HG02884 (cell line): ENCODE measurements around the gene RSPH3.
"Not testable (repeated sequence)": the region's sequence is repeated elsewhere in the genome, so short reads cannot be mapped to it uniquely, and the experiment has no call there.

Experiments used
- ATAC-seq: cut with Tn5 transposase; IDR thresholded peaks from one replicate; pipeline ENCODE4 v1.9.1; 2021; ENCODE audit warnings: mild to moderate bottlenecking, moderate library complexity; ENCODE audit not compliant: unreplicated experiment

RSPH3 gene, protein sequence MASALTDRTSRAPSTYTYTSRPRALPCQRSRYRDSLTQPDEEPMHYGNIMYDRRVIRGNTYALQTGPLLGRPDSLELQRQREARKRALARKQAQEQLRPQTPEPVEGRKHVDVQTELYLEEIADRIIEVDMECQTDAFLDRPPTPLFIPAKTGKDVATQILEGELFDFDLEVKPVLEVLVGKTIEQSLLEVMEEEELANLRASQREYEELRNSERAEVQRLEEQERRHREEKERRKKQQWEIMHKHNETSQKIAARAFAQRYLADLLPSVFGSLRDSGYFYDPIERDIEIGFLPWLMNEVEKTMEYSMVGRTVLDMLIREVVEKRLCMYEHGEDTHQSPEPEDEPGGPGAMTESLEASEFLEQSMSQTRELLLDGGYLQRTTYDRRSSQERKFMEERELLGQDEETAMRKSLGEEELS

DNA sequence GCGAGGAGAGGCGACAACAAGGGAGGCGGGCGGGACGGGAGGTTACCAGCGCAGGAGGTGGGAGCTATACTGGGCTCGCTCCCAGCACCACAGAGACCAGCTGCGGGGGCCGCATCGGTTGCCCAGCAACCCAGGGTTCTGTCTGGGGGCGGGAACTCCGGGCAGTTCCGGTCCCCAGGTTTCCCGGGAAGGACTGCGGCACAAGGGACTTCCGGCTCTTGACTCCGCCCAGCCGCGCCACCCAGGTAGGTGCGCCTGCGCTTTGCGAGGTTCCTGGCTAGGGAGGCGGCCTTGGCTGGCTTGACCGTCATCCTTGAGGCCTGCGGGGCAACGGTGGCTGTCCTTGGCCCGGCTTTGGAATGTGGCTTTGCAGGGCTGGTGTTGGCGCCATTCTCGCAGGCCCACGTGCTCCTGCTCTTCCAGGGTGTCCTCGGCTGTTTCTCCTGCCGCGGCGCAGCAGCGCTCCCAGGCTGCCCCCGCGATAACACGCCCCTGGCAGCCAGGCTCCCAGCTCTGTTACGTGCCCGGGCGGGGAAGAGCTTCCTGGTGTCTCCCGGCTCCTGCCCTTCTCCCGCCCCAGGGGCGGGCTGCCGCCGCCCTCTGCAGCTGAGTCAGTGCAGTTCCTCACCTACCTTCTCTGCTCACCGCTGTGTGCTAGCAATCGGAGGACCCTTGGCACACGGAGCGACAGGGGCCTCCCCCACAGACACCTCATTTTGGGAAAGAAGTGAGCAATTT, at the start of gene RSPH3:
TSS of gene RSPH3 (minus strand) at position 537 of the 738 bp plus-strand sequence. CDS start 652 bp downstream, outside the sequence.
- peak; percentile 85 for ATAC-seq

DNA sequence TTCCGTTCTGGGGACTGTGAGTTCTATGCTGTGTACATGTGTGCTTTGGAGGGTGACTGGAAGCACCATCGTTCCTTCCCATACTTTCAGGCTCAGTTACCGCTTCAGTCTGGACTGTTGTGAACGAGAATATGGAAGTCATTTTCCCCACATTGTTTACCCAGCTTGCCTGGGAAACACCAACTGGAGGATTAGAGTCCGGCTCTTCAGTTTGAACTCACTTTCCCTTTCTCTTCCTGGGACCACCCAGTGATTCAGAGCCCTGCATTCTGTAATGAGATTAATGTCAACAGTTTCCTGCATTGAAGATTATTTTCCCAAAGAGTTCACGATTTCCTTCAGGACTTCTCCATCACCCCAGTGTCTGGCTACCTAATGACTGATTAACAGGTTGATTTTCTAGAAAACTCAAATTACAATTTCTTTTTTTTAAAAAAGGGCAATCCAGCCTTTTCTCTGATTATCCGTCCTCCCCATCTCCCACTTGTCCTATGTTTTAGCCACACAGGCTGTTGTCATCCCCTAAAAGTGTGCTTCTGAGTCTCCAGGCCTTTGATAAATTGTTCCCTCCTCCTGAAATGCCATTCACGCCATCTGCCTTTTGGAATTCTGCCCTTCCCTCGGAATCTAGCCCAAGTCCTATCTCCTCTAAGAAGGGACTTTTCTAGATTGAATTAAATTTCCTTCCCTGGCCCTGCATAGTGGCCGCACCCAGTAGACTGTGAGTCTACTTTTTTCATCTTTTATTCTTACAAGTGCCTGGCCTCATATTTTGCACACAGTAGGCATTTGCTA, 48.1 kb upstream of the RSPH3 start:
- ATAC-seq: no peak

- no peak for ATAC-seq
Observed at GRCh38 chr6:159045801-159046200, 45.8 kb upstream of the RSPH3 start.

DNA sequence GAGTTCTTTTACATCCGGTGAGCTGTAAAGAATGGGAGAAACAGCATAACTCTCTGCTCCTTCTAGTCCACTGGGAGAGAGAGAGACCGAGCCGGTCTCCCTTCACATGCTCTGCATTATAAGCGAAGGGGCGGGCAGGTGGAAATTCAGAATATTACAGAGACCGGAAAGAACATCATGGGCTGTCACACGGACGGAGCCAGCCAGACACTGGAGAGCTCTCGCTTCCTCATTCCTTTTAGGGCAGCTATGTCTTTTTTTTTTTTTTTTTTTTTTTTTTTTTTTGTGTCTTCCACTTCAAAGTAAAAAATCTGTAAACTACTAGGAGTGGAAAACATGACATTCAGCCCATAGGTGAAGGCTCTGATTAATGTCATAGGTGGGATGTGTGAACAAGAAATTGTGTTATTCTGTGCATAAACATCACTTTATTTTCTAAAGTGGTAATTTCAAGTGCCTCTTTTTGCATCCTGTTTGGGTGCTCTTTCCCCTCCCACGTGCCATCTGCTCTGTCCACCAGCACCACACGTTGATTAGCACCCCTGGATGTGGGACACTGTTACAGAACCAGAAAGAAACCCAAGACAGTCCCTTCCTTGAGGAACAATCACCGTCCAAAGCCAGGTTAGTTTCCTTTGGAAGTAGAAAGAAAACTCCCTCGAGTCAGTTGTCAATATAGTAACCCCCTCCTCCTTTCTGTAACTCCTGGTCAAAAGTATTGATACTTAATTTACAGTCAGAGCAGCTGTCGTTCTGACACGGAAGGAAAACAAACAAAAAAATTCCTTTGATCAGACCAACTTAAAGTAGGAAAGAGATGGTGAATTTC, 45.1 kb upstream of the RSPH3 start, which contains the start of gene TAGAP:
TSS of gene TAGAP (minus strand) at position 93 of the 829 bp plus-strand sequence. CDS start 845 bp downstream, outside the sequence.
- ATAC-seq: peak; percentile 92

- no peak for ATAC-seq
Observed at GRCh38 chr6:159043947-159044346, 43.9 kb upstream of the RSPH3 start.

GRCh38 chr6:159043251-159043650, 43.2 kb upstream of the RSPH3 start:
- ATAC-seq: no peak

DNA sequence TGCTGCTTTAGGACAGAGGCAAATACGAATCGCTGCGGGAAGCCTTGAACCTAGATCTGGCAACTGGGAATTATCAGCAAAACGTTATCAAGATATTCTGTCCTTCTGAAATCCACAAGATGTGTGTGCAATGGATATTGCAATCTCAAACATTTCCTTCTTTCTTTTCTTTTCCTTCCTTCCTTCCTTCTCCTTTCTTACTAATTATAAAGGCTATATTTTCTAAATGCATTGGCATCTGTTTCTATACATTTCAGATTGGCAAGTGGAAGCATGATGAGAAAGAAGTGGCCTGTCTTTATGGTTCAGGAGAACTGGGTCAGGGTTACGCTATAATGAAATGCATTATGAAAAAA, 42.8 kb upstream of the RSPH3 start:
- ATAC-seq: no peak

GRCh38 chr6:159042003-159042825, 42.2 kb upstream of the RSPH3 start:
- ATAC-seq: no peak

DNA sequence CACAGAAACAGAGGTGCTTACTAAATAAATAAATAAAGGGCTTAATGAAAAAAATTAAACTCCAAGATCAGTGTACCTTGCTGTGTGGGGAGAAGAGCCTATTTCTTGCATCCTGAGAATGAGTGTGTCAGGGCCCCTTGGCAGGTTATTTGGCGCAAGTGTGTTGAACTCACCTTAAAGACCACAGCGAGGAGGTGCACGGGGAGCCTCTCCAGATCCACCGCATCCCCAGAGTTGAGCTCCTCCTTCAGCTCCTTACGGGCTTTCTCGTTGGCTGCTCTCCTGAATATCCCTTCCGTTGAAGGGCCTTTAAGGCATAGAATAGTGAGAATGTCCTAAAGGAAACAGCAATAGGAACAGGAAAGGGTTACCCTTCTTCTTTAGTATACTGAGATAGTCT, 41.2 kb upstream of the RSPH3 start:
- ATAC-seq: no peak

GRCh38 chr6:159039885-159040258, 39.9 kb upstream of the RSPH3 start:
- no peak for ATAC-seq

DNA sequence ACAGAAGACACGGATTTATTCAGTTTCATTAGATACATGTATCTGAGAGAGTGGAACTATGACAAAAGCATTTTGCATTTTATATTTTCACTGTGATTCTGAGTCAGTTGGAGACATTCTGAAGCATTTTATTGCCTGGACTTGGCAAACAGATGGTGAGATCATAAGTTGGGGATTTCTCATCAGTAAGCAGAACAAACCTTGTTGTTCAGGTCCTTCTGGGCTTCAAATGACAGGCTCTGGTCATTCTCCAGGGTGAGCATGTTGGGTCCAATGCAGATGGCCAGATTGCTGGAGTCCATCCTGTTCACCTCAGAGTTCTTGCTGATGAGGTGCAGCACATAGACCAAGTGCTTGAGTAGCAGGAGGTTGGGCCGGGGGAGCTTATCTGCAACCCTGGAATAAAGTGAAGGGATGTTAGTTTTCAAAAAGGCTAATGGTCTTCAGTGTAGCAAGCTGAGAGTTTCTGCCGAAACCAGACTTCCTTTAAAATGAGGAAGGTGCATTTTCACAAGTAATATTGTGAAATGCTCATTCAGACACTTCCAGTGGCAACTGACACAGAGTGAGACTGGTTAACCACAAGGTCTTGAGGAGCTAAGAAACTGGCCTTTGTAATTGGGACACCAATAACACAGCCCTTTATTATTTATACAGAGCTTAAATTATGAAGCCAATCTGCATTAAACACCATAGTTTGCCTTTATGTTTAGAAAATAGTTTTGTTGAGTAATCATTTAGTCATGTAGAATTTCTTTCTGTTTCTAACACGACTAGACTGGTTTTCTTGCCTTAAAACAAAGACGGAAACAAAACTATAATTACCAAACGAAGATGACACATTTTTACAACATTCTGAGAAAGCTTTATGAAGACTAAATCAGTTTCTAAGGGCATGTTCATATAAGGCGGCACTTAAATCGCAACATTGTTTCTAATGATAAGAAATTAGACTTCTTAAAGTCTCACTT, 39.2 kb upstream of the RSPH3 start:
- ATAC-seq: peak; percentile 73

- ATAC-seq: not testable (repeated sequence)
Observed at GRCh38 chr6:159038318-159038717, 38.3 kb upstream of the RSPH3 start.

DNA sequence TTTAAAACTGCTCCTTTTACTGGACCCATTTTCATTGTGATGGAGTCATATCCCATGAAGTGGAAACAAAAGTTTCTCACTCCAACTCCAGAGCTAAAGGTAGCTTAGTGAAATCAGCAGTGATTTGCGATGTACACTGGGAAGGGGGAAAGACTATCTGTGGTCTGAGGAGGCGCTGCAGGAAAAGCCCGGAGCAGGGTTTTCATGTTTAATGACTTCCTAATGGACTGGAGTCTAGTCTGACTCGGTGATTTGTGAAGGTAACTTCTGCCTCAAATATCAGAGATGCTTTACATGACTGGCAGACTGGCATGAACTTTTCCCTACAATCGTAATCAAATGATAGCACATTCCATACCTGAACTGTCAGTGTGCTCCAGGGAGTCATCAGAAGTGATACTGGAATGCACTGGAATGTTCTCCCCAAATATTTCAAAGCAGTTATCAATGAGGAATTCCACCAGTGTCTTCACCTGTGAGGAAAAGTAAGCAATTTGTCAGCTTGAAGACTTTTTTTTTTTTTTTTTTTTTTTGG, 37.8 kb upstream of the RSPH3 start:
- ATAC-seq: no peak

DNA sequence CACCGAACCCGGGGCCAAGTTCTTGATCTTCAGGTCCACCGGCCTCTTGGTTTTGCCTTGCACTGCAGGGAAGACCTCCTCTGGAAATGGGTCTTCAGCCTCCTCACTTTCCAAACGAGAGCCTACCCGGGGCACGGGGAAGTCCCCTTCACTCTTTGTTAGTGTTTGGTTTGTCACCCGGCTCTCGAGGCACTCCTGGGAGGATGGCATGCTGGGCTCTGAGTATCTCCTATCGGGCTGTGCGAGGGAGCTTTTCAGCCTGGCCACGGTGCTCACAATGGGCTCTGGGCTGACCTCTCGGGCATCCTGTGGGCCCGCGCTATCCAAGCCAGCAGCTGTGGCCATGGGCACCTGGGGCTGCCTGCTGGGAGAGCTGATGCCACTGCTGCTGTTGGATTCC, 36.7 kb upstream of the RSPH3 start:
- ATAC-seq: no peak

DNA sequence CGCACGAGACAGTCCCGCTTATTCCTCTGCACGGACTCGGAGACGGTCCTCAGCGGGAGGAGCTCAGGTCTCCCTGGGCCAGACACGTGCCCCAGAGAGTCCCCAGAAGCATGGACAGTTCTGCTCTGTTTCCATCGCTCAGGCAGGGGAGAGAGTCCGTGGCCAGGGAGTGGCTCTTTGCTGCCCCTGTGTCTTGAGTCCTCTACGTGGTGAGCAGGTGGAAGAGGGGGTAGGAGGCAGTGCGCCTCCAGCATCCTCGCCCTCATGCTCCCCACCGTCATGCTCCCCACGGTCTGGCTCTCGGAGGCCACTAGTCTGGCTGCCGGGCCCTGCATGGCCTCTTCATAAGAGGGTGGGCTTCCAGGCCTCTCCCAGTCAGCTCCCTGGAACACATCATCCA, 35.9 kb upstream of the RSPH3 start:
- no peak for ATAC-seq

DNA sequence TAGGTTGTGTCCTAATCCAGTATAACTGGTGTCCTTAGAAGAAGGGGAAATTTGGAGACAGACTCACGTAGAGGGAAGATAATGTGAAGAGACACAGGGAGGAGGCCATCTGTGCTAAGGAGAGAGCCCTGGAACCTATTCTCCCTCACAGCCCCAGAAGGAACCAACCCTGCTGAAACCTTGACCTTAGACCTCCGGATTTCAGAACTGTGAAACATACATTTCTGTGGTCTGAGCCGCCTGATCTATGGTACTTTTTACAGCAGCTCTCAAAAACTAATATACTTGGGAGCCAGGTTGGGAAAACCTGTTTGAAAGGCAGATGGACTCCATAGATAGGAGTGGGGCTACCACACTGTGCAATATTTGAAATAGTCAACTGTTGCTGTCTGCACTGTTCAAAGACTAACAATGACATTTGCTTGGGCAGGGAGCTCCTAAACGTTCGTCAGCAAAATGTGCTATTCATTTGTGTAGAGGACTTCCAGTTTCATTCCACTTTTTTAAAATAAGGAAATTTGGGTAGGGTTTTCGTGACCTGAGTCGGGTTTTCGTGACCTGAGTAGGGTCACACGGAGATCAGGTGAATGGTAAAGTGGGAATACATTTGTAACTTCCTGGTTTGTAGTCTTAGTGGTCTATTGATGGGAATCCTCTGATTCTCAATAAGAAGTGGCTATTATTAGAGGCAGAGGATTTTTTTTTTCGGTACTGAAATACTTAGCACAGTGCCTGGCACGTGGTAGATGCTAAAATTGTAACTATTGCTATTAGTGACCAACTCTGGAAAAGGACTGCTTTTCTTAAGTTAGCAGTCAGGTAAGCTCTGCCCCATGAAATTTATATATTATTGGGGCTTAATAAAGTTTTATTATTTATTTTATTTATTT, 33.4 kb upstream of the RSPH3 start:
- ATAC-seq: no peak

- no peak for ATAC-seq
Observed at GRCh38 chr6:159031846-159032245, 31.8 kb upstream of the RSPH3 start.
